IMR-90 (cell line): ENCODE data around the gene VPS72. TPM values are rescaled to one million over a fixed set of nuclear protein-coding genes. Genes with fewer than 3 reads are reported as not detected.

Experiments used
- ATAC-seq: fragments of 200-7000 bp; cut with Tn5 transposase; 2 replicates; pipeline ENCODE4 v1.9.1; 2020; ENCODE audit warnings: low read depth, mild to moderate bottlenecking, moderate library complexity
- BruUV-seq: library from RNA; stranded (reverse); fragments of 400-500 nt; replicated peaks from 2 replicates; lab custom pipeline; 2021; lab: Mats Ljungman, UMichigan
- CTCF ChIA-PET: fragments of 300-600 bp; formaldehyde crosslinking; extraction: SDS; loops from one replicate; lab custom pipeline; 2021; ENCODE audit warnings: antibody characterized with exemption; lab: Yijun Ruan, JAX
- POLR2A ChIA-PET: fragments of 300-600 bp; sonication (Branson Sonifier 250); formaldehyde crosslinking; loops from one replicate; lab custom pipeline; 2022; ENCODE audit warnings: antibody characterized with exemption; ENCODE audit not compliant: unreplicated experiment; lab: Charles Lee
- DNase-seq: peaks from one replicate; pipeline ENCODE4 v3.0.0; 2013
- H2AFZ ChIP-seq: replicated peaks from 2 replicates; pipeline ENCODE3; 2013; ENCODE audit warnings: low read length, mild to moderate bottlenecking; ENCODE audit not compliant: poor library complexity
- H2AK5ac ChIP-seq: 2 replicates; pipeline ENCODE4 v1.6.1; 2013; ENCODE audit warnings: low read depth, low read length, inconsistent platforms
- H2AK9ac ChIP-seq: replicated peaks from 2 replicates; pipeline ENCODE3; 2013; ENCODE audit warnings: mild to moderate bottlenecking, low read depth, low read length, moderate library complexity; ENCODE audit not compliant: poor library complexity
- H2BK120ac ChIP-seq: 2 replicates; pipeline ENCODE4 v1.6.1; 2013; ENCODE audit warnings: low read depth, low read length, inconsistent platforms
- H2BK15ac ChIP-seq: 3 replicates; pipeline ENCODE4 v1.6.1; 2013; ENCODE audit warnings: low read depth, low read length, inconsistent platforms
- H2BK20ac ChIP-seq: 2 replicates; pipeline ENCODE4 v1.6.1; 2013; ENCODE audit warnings: low read depth, mild to moderate bottlenecking, inconsistent platforms, low read length, moderate library complexity
- H2BK5ac ChIP-seq: 2 replicates; pipeline ENCODE4 v1.6.1; 2013; ENCODE audit warnings: mild to moderate bottlenecking, low read depth, low read length, inconsistent platforms; ENCODE audit not compliant: poor library complexity, severe bottlenecking
- H3K14ac ChIP-seq: replicated peaks from 2 replicates; pipeline ENCODE4 v1.6.1; 2013; ENCODE audit warnings: low read depth, low read length, inconsistent platforms
- H3K18ac ChIP-seq: 2 replicates; pipeline ENCODE4 v1.6.1; 2013; ENCODE audit warnings: low read depth, low read length, control low read depth
- H3K23ac ChIP-seq: 2 replicates; pipeline ENCODE4 v1.6.1; 2013; ENCODE audit warnings: low read depth, low read length, inconsistent platforms
- H3K27ac ChIP-seq: 2 replicates; pipeline ENCODE4 v1.5.1; 2013; ENCODE audit warnings: mild to moderate bottlenecking, control low read depth, low read length; ENCODE audit not compliant: insufficient read depth
- H3K27me3 ChIP-seq: 2 replicates; pipeline ENCODE4 v1.6.1; 2013; ENCODE audit warnings: low read length; ENCODE audit not compliant: control insufficient read depth, insufficient read depth
- H3K36me3 ChIP-seq: 2 replicates; pipeline ENCODE4 v1.6.1; 2013; ENCODE audit warnings: low read length, mixed read lengths; ENCODE audit not compliant: control insufficient read depth, insufficient read depth
- H3K4ac ChIP-seq: 2 replicates; pipeline ENCODE4 v1.6.1; 2013; ENCODE audit warnings: low read depth, low read length, inconsistent platforms
- H3K4me1 ChIP-seq: 2 replicates; pipeline ENCODE4 v1.6.1; 2013; ENCODE audit warnings: low read length, mixed read lengths; ENCODE audit not compliant: control insufficient read depth, insufficient read depth
- H3K4me2 ChIP-seq: 2 replicates; pipeline ENCODE4 v1.6.1; 2013; ENCODE audit warnings: low read depth, mild to moderate bottlenecking, control low read depth, low read length, moderate library complexity
- H3K4me3 ChIP-seq: 2 replicates; pipeline ENCODE4 v1.5.1; 2013; ENCODE audit warnings: low read depth, mild to moderate bottlenecking, control low read depth, low read length, moderate library complexity; ENCODE audit not compliant: insufficient read depth
- H3K56ac ChIP-seq: 2 replicates; pipeline ENCODE4 v1.6.1; 2013; ENCODE audit warnings: low read length, inconsistent platforms; ENCODE audit not compliant: insufficient read depth; ENCODE audit errors: extremely low read depth
- H3K79me1 ChIP-seq, 2 experiments: 2 replicates each; pipeline ENCODE4 v1.6.1; 2013; ENCODE audit warnings: low read length in 2 of 2, inconsistent platforms in 1 of 2, low read depth in 1 of 2
- H3K9ac ChIP-seq: 2 replicates; pipeline ENCODE4 v1.6.1; 2013; ENCODE audit warnings: low read depth, low read length, control low read depth
- H3K9me1 ChIP-seq: 2 replicates; pipeline ENCODE4 v1.6.1; 2013; ENCODE audit warnings: low read length, inconsistent platforms; ENCODE audit not compliant: insufficient read depth
- H3K9me3 ChIP-seq: 2 replicates; pipeline ENCODE4 v1.6.1; 2013; ENCODE audit warnings: low read length; ENCODE audit not compliant: control insufficient read depth, insufficient read depth
- H4K20me1 ChIP-seq: 2 replicates; pipeline ENCODE4 v1.6.1; 2013; ENCODE audit warnings: low read length, inconsistent platforms; ENCODE audit not compliant: insufficient read depth
- H4K5ac ChIP-seq: 2 replicates; pipeline ENCODE4 v1.6.1; 2013; ENCODE audit warnings: mild to moderate bottlenecking, low read depth, low read length, control low read depth
- H4K8ac ChIP-seq, 2 experiments: 2 replicates each; pipeline ENCODE4 v1.6.1; 2013; ENCODE audit warnings: low read depth in 2 of 2, low read length in 2 of 2, control low read depth in 1 of 2, inconsistent platforms in 1 of 2
- H4K91ac ChIP-seq: 2 replicates; pipeline ENCODE4 v1.6.1; 2013; ENCODE audit warnings: low read depth, low read length, inconsistent platforms; ENCODE audit not compliant: insufficient read depth
- BHLHE40 ChIP-seq: fragments of 150-350 bp; IDR thresholded peaks from 2 replicates; pipeline ENCODE4 v1.6.1; 2016; ENCODE audit warnings: mild to moderate bottlenecking, low read depth, low read length
- CEBPB ChIP-seq: IDR thresholded peaks from 2 replicates; pipeline ENCODE4 v1.6.1; 2012; ENCODE audit warnings: low read depth, low read length, improper control_type of control experiment
- CHD1 ChIP-seq: IDR thresholded peaks from 2 replicates; pipeline ENCODE4 v1.6.1; 2012; ENCODE audit warnings: low read depth, low read length, improper control_type of control experiment
- CTCF ChIP-seq: conservative IDR thresholded peaks from 2 replicates; pipeline ENCODE4 v1.5.1; 2012; ENCODE audit warnings: mild to moderate bottlenecking, low read depth, low read length, improper control_type of control experiment
- ELK1 ChIP-seq: fragments of 150-350 bp; IDR thresholded peaks from 2 replicates; pipeline ENCODE4 v1.6.1; 2016; ENCODE audit warnings: low read depth, mild to moderate bottlenecking, low read length, moderate library complexity, borderline replicate concordance
- FOS ChIP-seq: fragments of 150-350 bp; IDR thresholded peaks from 2 replicates; pipeline ENCODE4 v1.6.1; 2016; ENCODE audit warnings: low read depth, low read length
- MAFK ChIP-seq: IDR thresholded peaks from 2 replicates; pipeline ENCODE4 v1.6.1; 2012; ENCODE audit warnings: low read depth, low read length, improper control_type of control experiment
- MAZ ChIP-seq: IDR thresholded peaks from 2 replicates; pipeline ENCODE4 v1.6.1; 2012; ENCODE audit warnings: low read depth, mild to moderate bottlenecking, low read length, improper control_type of control experiment, moderate library complexity, borderline replicate concordance
- MXI1 ChIP-seq: IDR thresholded peaks from 2 replicates; pipeline ENCODE4 v1.6.1; 2012; ENCODE audit warnings: low read depth, mild to moderate bottlenecking, low read length, moderate library complexity, borderline replicate concordance
- NFE2L2 ChIP-seq: fragments of 150-350 bp; IDR thresholded peaks from 2 replicates; pipeline ENCODE4 v1.6.1; 2016; ENCODE audit warnings: low read depth, mild to moderate bottlenecking, low read length
- POLR2A ChIP-seq: IDR thresholded peaks from 2 replicates; pipeline ENCODE4 v1.6.1; 2012; ENCODE audit warnings: mild to moderate bottlenecking, low read depth, low read length
- RAD21 ChIP-seq: IDR thresholded peaks from 2 replicates; pipeline ENCODE4 v1.6.1; 2012; ENCODE audit warnings: low read length, improper control_type of control experiment
- RCOR1 ChIP-seq: IDR thresholded peaks from 2 replicates; pipeline ENCODE4 v1.6.1; 2012; ENCODE audit warnings: mild to moderate bottlenecking, low read length, improper control_type of control experiment; ENCODE audit not compliant: insufficient replicate concordance
- RFX5 ChIP-seq: IDR thresholded peaks from 2 replicates; pipeline ENCODE4 v1.8.0; 2012; ENCODE audit warnings: low read depth, mild to moderate bottlenecking, low read length, moderate library complexity
- USF2 ChIP-seq: fragments of 150-350 bp; IDR thresholded peaks from 2 replicates; pipeline ENCODE4 v1.6.1; 2017; ENCODE audit warnings: mild to moderate bottlenecking, antibody characterized with exemption, low read length, low read depth
- WGBS, 2 experiments: methylation state at CpG; one replicate each; pipeline versions ENCODE4 v1.1.5 to v1.1.7; 2013; ENCODE audit warnings: missing lambda C conversion rate in 2 of 2; ENCODE audit not compliant: insufficient read length in 1 of 2; ENCODE audit errors: extremely low coverage in 2 of 2; 5-methylcytosine and 5-hydroxymethylcytosine counted together
- dilution Hi-C: fragments of 300-500 bp; cut with HindIII; formaldehyde crosslinking; loops from one replicate; pipeline ENCODE4 v1.14.3; 2018; ENCODE audit warnings: low sequenced_read_pairs; ENCODE audit not compliant: unreplicated experiment
- in situ Hi-C: fragments of 300-500 bp; cut with MboI; formaldehyde crosslinking; loops from 3 replicates; pipeline ENCODE4 v1.14.3; 2019; ENCODE audit warnings: low sequenced_read_pairs, inconsistent platforms, mixed read lengths
- intact Hi-C: fragments of 100-400 bp; cut with micrococcal nuclease; formaldehyde crosslinking; loops from 2 replicates; pipeline ENCODE4 v1.10.0; 2022
- polyA plus RNA-seq, 3 experiments: library from polyadenylated mRNA; depleted of rRNA; stranded (reverse); fragments of >200 nt; gene quantifications; 2 replicates each; pipeline ENCODE4 v1.2.3, GENCODE V29; 2012; ENCODE audit warnings: low replicate concordance in 1 of 3
- total RNA-seq: library from RNA; depleted of rRNA; stranded (reverse); fragments of >200 nt; gene quantifications from 2 replicates; pipeline ENCODE4 v1.2.3, GENCODE V29; 2012

Gene VPS72
- total and polyA plus RNA-seq, 2 of the 4 experiments (the other 2 are of a cell fraction): 51.3 to 62.3 TPM

GRCh38 chr1:151133018-151133806 is 56.8 kb downstream of the VPS72 start:
- no peak overlapping the region for H2BK20ac ChIP-seq
- H2AK9ac ChIP-seq: no peak overlapping the region
- no peak overlapping the region for H3K4ac ChIP-seq
- peaks cover 9% of the 10 kb centered on the region for H3K27me3 ChIP-seq
- H3K36me3 ChIP-seq: peaks cover 7% of the 10 kb centered on the region; the same call in 1 of the 2 replicates
- ATAC-seq: no peak
- H3K4me2 ChIP-seq: no peak overlapping the region
- no peaks in the 10 kb centered on the region for H4K20me1 ChIP-seq
- H3K56ac ChIP-seq: no peak overlapping the region
- no peak overlapping the region for H4K5ac ChIP-seq
- no TSS peak for BruUV-seq
- no peak overlapping the region for H3K4me3 ChIP-seq
- no peak overlapping the region for H2AFZ ChIP-seq
- no peak overlapping the region for H3K14ac ChIP-seq
- H2BK5ac ChIP-seq: no peak overlapping the region
- H3K9me3 ChIP-seq: no peaks in the 10 kb centered on the region
- H2AK5ac ChIP-seq: no peak overlapping the region
- H3K9ac ChIP-seq: no peak overlapping the region
- POLR2A ChIA-PET: no interaction called here
- H3K79me1 ChIP-seq: no peaks in the 10 kb centered on the region
- no peak overlapping the region for H4K91ac ChIP-seq
- no peak overlapping the region for H2BK120ac ChIP-seq
- no peaks in the 10 kb centered on the region for H3K4me1 ChIP-seq
- peak; percentile 28 for DNase-seq
- dilution Hi-C loops: no loop called here
- 74% methylated on average over 15 of the region's 65 CpGs; no CpG with 5 or more reads in 1 of the 2 experiments for WGBS, 2 experiments
- H4K8ac ChIP-seq: no peak overlapping the region
- no peak overlapping the region for H3K23ac ChIP-seq
- in situ Hi-C loops: no loop called here
- CTCF ChIA-PET: no interaction called here
- H3K27ac ChIP-seq: no peak overlapping the region
- TF ChIP-seq CEBPB (no peak), ELK1 (no peak), MXI1 (no peak), CTCF (no peak), BHLHE40 (no peak), FOS (no peak), RAD21 (no peak), USF2 (no peak), MAFK (no peak), CHD1 (no peak), MAZ (no peak), RFX5 (no peak), POLR2A (no peak), RCOR1 (no peak), NFE2L2 (no peak)
- intact Hi-C loops: no loop called here
- H3K9me1 ChIP-seq: no peaks in the 10 kb centered on the region
- no peak overlapping the region for H2BK15ac ChIP-seq
- H3K18ac ChIP-seq: no peak overlapping the region
